PC-9 (cell line): ENCODE measurements around the gene HLA-B. TPM values are rescaled to one million over a fixed set of nuclear protein-coding genes. Genes with fewer than 3 reads are reported as not detected.
A peak's percentile ranks its signal among the peaks of the same experiment; 100 is the strongest.

Source experiments
- BruUV-seq: library from RNA; stranded (reverse); fragments of 400-500 nt; replicated peaks from 2 replicates; lab custom pipeline; 2021; lab: Mats Ljungman, UMichigan
- CTCF ChIA-PET: fragments of 300-600 bp; sonication (Branson Sonifier 250); formaldehyde crosslinking; loops from one replicate; lab custom pipeline; 2022; ENCODE audit warnings: antibody characterized with exemption; lab: Charles Lee
- POLR2A ChIA-PET: fragments of 300-600 bp; sonication (Branson Sonifier 250); formaldehyde crosslinking; loops from one replicate; lab custom pipeline; 2022; ENCODE audit warnings: antibody characterized with exemption; ENCODE audit not compliant: unreplicated experiment; lab: Charles Lee
- DNase-seq, 2 experiments: peaks; one replicate each; pipeline versions ENCODE4 v3.0.0 to v3.0.0-alpha.2; 2015 to 2022; ENCODE audit warnings: mixed read lengths in 1 of 2
- H2AFZ ChIP-seq: fragments of 200-600 bp; sonication (generic); 2 replicates; pipeline ENCODE4 v1.8.1; 2017; ENCODE audit warnings: antibody characterized with exemption
- H3F3A ChIP-seq: fragments of 200-600 bp; sonication (generic); 2 replicates; pipeline ENCODE4 v1.8.1; 2017; ENCODE audit warnings: antibody characterized with exemption, mild to moderate bottlenecking, low read depth; ENCODE audit not compliant: insufficient read depth
- H3K27ac ChIP-seq: fragments of 200-600 bp; sonication (generic); 2 replicates; pipeline ENCODE4 v1.6.1; 2016; ENCODE audit warnings: mixed run types
- H3K27me3 ChIP-seq: fragments of 200-600 bp; sonication (generic); 2 replicates; pipeline ENCODE4 v1.6.1; 2016; ENCODE audit warnings: low read depth, mixed run types; ENCODE audit not compliant: insufficient read depth
- H3K36me3 ChIP-seq: fragments of 200-600 bp; sonication (generic); 2 replicates; pipeline ENCODE4 v1.6.1; 2016; ENCODE audit warnings: low read depth, mixed run types
- H3K4me1 ChIP-seq: fragments of 200-600 bp; sonication (generic); replicated peaks from 2 replicates; pipeline ENCODE4 v1.6.1; 2016; ENCODE audit warnings: mixed run types; ENCODE audit not compliant: insufficient read depth
- H3K4me2 ChIP-seq: fragments of 200-600 bp; sonication (generic); 2 replicates; pipeline ENCODE4 v1.6.1; 2017; ENCODE audit warnings: mixed run types
- H3K4me3 ChIP-seq: fragments of 200-600 bp; sonication (generic); 2 replicates; pipeline ENCODE4 v1.6.1; 2016; ENCODE audit warnings: mixed run types
- H3K79me2 ChIP-seq: fragments of 200-600 bp; sonication (generic); 2 replicates; pipeline ENCODE4 v1.6.1; 2017; ENCODE audit warnings: low read depth, mixed run types
- H3K9me2 ChIP-seq: fragments of 200-600 bp; sonication (generic); 2 replicates; pipeline ENCODE4 v1.8.1; 2017; ENCODE audit warnings: mild to moderate bottlenecking; ENCODE audit not compliant: insufficient read depth
- H3K9me3 ChIP-seq: fragments of 200-600 bp; sonication (generic); 2 replicates; pipeline ENCODE4 v1.8.1; 2016; ENCODE audit warnings: low read depth; ENCODE audit not compliant: insufficient read depth
- H4K20me1 ChIP-seq: fragments of 200-600 bp; sonication (generic); 2 replicates; pipeline ENCODE4 v1.8.1; 2017; ENCODE audit not compliant: insufficient read depth
- CTCF ChIP-seq: fragments of 200-600 bp; sonication (generic); conservative IDR thresholded peaks from 2 replicates; pipeline ENCODE4 v1.6.1; 2017; ENCODE audit warnings: mixed run types, antibody characterized with exemption, mild to moderate bottlenecking, moderate library complexity
- EZH2 ChIP-seq: fragments of 200-600 bp; sonication (generic); IDR thresholded peaks from 2 replicates; pipeline ENCODE4 v1.8.0; 2017; ENCODE audit warnings: antibody characterized with exemption, low read depth
- intact Hi-C: fragments of 100-400 bp; cut with micrococcal nuclease; formaldehyde crosslinking; loops from one replicate; pipeline ENCODE4 v1.10.0; 2022; ENCODE audit not compliant: unreplicated experiment
- total RNA-seq: library from RNA; stranded (reverse); gene quantifications from 2 replicates; pipeline ENCODE4 v1.2.3, GENCODE V29; 2021

Gene HLA-B
- total RNA-seq, 1 experiment from 2014 or later: 137 TPM

GRCh38 chr6:31357886-31358285 lies 907 bp upstream of the HLA-B start:
- H3K4me3 ChIP-seq: no peak overlapping the region
- H4K20me1 ChIP-seq: no peaks in the 10 kb centered on the region
- H3K4me1 ChIP-seq: no peaks in the 10 kb centered on the region
- no peaks in the 10 kb centered on the region for H3K9me2 ChIP-seq
- no peak overlapping the region for H3K4me2 ChIP-seq
- no peaks in the 10 kb centered on the region for H3K9me3 ChIP-seq
- CTCF ChIA-PET: no interaction called here
- no TSS peak for BruUV-seq
- no peak overlapping the region for H3K27ac ChIP-seq
- no peak for TF ChIP-seq CTCF
- no peak for TF ChIP-seq EZH2
- no peak for DNase-seq
- POLR2A ChIA-PET: interaction anchor here (0.7 kb wide), 1 partner anchor 287 kb away, joined by 3 read pairs; no protein-coding TSS in a partner anchor
- H3K36me3 ChIP-seq: no peaks in the 10 kb centered on the region
- H3K27me3 ChIP-seq: peaks cover 23% of the 10 kb centered on the region
- no peaks in the 10 kb centered on the region for H3K79me2 ChIP-seq
- intact Hi-C loops: loop anchor here (1.0 kb wide), 1 partner anchor 87 kb away; no protein-coding TSS in a partner anchor
- no peaks in the 10 kb centered on the region for H3F3A ChIP-seq
- H2AFZ ChIP-seq: no peak overlapping the region

GRCh38 chr6:31356216-31356945 lies 598 bp downstream of the HLA-B start:
- Histone ChIP-seq H4K20me1 (no peaks in the 10 kb centered on the region), H3K4me3 (peak overlapping the region; percentile 58; the same call in 1 of the 2 replicates), H3K79me2 (no peaks in the 10 kb centered on the region), H3K36me3 (no peaks in the 10 kb centered on the region), H3K9me2 (no peaks in the 10 kb centered on the region), H3K4me2 (peak overlapping the region; percentile 84), H3K27ac (no peak overlapping the region), H3F3A (no peaks in the 10 kb centered on the region), H2AFZ (peak overlapping the region; percentile 60; the same call in 1 of the 2 replicates), H3K9me3 (no peaks in the 10 kb centered on the region), H3K4me1 (no peaks in the 10 kb centered on the region), H3K27me3 (peaks cover 16% of the 10 kb centered on the region)
- intact Hi-C loops: no loop called here
- ChIA-PET CTCF (interaction anchor here (0.6 kb wide), 1 partner anchor 152 kb away, joined by 8 read pairs; no protein-coding TSS in a partner anchor), POLR2A (no interaction called here)
- TSS peak; percentile 64 for BruUV-seq
- no peak for DNase-seq
- TF ChIP-seq CTCF (no peak), EZH2 (no peak)

GRCh38 chr6:31355583-31355948 lies 1.4 kb downstream of the HLA-B start:
- ChIA-PET POLR2A (no interaction called here), CTCF (interaction anchor here (0.6 kb wide), 2 partner anchors 151 to 268 kb away, joined by 5 to 8 read pairs; no protein-coding TSS in a partner anchor)
- H3K36me3 ChIP-seq: no peaks in the 10 kb centered on the region
- BruUV-seq: no TSS peak
- H4K20me1 ChIP-seq: no peaks in the 10 kb centered on the region
- H3K9me2 ChIP-seq: no peaks in the 10 kb centered on the region
- intact Hi-C loops: no loop called here
- no peak overlapping the region for H3K27ac ChIP-seq
- TF ChIP-seq CTCF: no peak
- no peak for TF ChIP-seq EZH2
- H3K79me2 ChIP-seq: no peaks in the 10 kb centered on the region
- peaks cover 17% of the 10 kb centered on the region for H3K27me3 ChIP-seq
- H3K4me2 ChIP-seq: no peak overlapping the region
- H3K9me3 ChIP-seq: no peaks in the 10 kb centered on the region
- no peak for DNase-seq
- H3K4me1 ChIP-seq: no peaks in the 10 kb centered on the region
- no peaks in the 10 kb centered on the region for H3F3A ChIP-seq
- H2AFZ ChIP-seq: no peak overlapping the region
- no peak overlapping the region for H3K4me3 ChIP-seq
